PC-3 (cell line): Measurements from ENCODE around the gene CASK. TPM values are rescaled to one million over a fixed set of nuclear protein-coding genes. Genes with fewer than 3 reads are reported as not detected.

Experiments
- ATAC-seq: fragments of 200-7000 bp; cut with Tn5 transposase; 2 replicates; pipeline ENCODE4 v1.9.1; 2020; ENCODE audit warnings: mild to moderate bottlenecking, moderate library complexity
- BruUV-seq: library from RNA; stranded (reverse); fragments of 400-500 nt; replicated peaks from 2 replicates; lab custom pipeline; 2021; lab: Mats Ljungman, UMichigan
- CTCF ChIA-PET: fragments of 300-600 bp; sonication (Branson Sonifier 250); formaldehyde crosslinking; loops from one replicate; lab custom pipeline; 2022; ENCODE audit warnings: antibody characterized with exemption; lab: Charles Lee
- POLR2A ChIA-PET: fragments of 300-600 bp; sonication (Branson Sonifier 250); formaldehyde crosslinking; loops from one replicate; lab custom pipeline; 2022; ENCODE audit warnings: antibody characterized with exemption; ENCODE audit not compliant: unreplicated experiment; lab: Charles Lee
- DNase-seq: peaks from one replicate; pipeline ENCODE4 v3.0.0-alpha.2; 2015
- H2AFZ ChIP-seq: fragments of 300-600 bp; sonication (generic); 2 replicates; pipeline ENCODE4 v1.6.0; 2016; ENCODE audit warnings: antibody characterized with exemption, low read length
- H3F3A ChIP-seq: fragments of 300-600 bp; sonication (generic); one replicate; pipeline ENCODE4 v1.6.0; 2017; ENCODE audit warnings: antibody characterized with exemption, low read length, control low read depth, mild to moderate bottlenecking; ENCODE audit not compliant: unreplicated experiment
- H3K27ac ChIP-seq: fragments of 300-600 bp; sonication (generic); 2 replicates; pipeline ENCODE4 v1.5.1; 2016; ENCODE audit warnings: mild to moderate bottlenecking, low read length
- H3K27me3 ChIP-seq: fragments of 300-600 bp; sonication (generic); 2 replicates; pipeline ENCODE4 v1.6.1; 2016; ENCODE audit warnings: low read length, mixed read lengths
- H3K36me3 ChIP-seq: fragments of 300-600 bp; sonication (generic); 2 replicates; pipeline ENCODE4 v1.6.1; 2016; ENCODE audit warnings: low read depth, mixed run types, low read length, mixed read lengths
- H3K4me1 ChIP-seq: fragments of 300-600 bp; sonication (generic); 2 replicates; pipeline ENCODE4 v1.5.1; 2016; ENCODE audit warnings: low read length; ENCODE audit not compliant: insufficient read depth
- H3K4me2 ChIP-seq: fragments of 300-600 bp; sonication (generic); 2 replicates; pipeline ENCODE4 v1.6.0; 2016; ENCODE audit warnings: low read length
- H3K4me3 ChIP-seq: fragments of 300-600 bp; sonication (generic); 2 replicates; pipeline ENCODE4 v1.5.1; 2016; ENCODE audit warnings: mild to moderate bottlenecking, low read length, mixed read lengths
- H3K79me2 ChIP-seq: fragments of 300-600 bp; sonication (generic); 2 replicates; pipeline ENCODE4 v1.6.1; 2017; ENCODE audit warnings: low read length, mixed read lengths
- H3K9ac ChIP-seq: fragments of 300-600 bp; sonication (generic); 2 replicates; pipeline ENCODE4 v1.6.0; 2016; ENCODE audit warnings: mild to moderate bottlenecking, low read length
- H3K9me2 ChIP-seq: fragments of 300-600 bp; sonication (generic); replicated peaks from 2 replicates; pipeline ENCODE4 v1.6.1; 2016; ENCODE audit warnings: mixed run types, low read length, mixed read lengths
- H3K9me3 ChIP-seq: fragments of 300-600 bp; sonication (generic); 2 replicates; pipeline ENCODE4 v1.6.1; 2016; ENCODE audit warnings: low read length, mixed read lengths
- H4K20me1 ChIP-seq: fragments of 300-600 bp; sonication (generic); 2 replicates; pipeline ENCODE4 v1.6.1; 2016; ENCODE audit warnings: low read length, mixed read lengths
- EZH2 ChIP-seq: fragments of 300-600 bp; sonication (generic); IDR thresholded peaks from one replicate; pipeline ENCODE4 v1.6.1; 2017; ENCODE audit warnings: antibody characterized with exemption, mild to moderate bottlenecking, low read length; ENCODE audit not compliant: unreplicated experiment
- EZH2phosphoT487 ChIP-seq: fragments of 300-600 bp; sonication (generic); IDR thresholded peaks from 2 replicates; pipeline ENCODE4 v1.6.1; 2018; ENCODE audit warnings: mild to moderate bottlenecking, antibody characterized with exemption, low read length, borderline replicate concordance
- intact Hi-C: fragments of 100-400 bp; cut with micrococcal nuclease; formaldehyde crosslinking; loops from 2 replicates; pipeline ENCODE4 v1.9.0; 2023
- total RNA-seq: library from RNA; depleted of rRNA; stranded (reverse); fragments of >200 nt; gene quantifications from 2 replicates; pipeline ENCODE4 v1.2.3, GENCODE V29; 2014
- TF ChIP-seq, protein P1 (sequence below): fragments of 300-600 bp; sonication (generic); conservative IDR thresholded peaks from 2 replicates; pipeline ENCODE4 v1.5.1; 2017; ENCODE audit warnings: antibody characterized with exemption, low read depth, mild to moderate bottlenecking, low read length

CASK gene
- total RNA-seq, 1 experiment from 2014 or later = 21.4 TPM

DNA sequence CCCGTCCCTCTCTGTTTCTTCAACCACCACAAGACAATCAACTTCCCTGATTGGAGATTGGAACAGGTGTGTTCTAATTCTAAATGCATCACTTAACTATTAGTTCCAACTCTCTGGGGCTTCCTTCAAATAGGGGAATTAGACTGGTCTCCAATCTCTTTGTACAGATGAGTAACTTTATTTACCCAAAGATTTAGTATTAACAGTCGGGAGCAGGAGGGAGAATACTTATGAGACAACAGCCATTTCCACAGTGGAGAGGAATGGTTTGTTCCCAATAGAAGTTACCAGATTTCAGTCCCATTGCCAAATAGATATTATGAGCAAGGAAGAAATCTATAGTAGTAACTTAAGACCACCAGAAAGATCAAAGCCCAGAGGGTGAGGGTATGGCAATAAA lies 46.2 kb downstream of the CASK start:
- no peaks in the 10 kb centered on the region for H3K36me3 ChIP-seq
- POLR2A ChIA-PET = no interaction called here
- H3K27ac ChIP-seq = no peak overlapping the region
- H3K4me3 ChIP-seq = no peak overlapping the region
- H3K9me3 ChIP-seq = no peaks in the 10 kb centered on the region
- BruUV-seq = no TSS peak
- no peak overlapping the region for H2AFZ ChIP-seq
- H4K20me1 ChIP-seq = no peaks in the 10 kb centered on the region
- H3K9me2 ChIP-seq = no peaks in the 10 kb centered on the region
- H3K79me2 ChIP-seq = peaks cover 8% of the 10 kb centered on the region; the same call in 1 of the 2 replicates
- ATAC-seq (no peak), DNase-seq (no peak)
- H3F3A ChIP-seq = no peaks in the 10 kb centered on the region
- intact Hi-C loops = no loop called here
- no peak for TF ChIP-seq EZH2
- TF ChIP-seq EZH2phosphoT487 = no peak
- TF ChIP-seq, protein P1, sequence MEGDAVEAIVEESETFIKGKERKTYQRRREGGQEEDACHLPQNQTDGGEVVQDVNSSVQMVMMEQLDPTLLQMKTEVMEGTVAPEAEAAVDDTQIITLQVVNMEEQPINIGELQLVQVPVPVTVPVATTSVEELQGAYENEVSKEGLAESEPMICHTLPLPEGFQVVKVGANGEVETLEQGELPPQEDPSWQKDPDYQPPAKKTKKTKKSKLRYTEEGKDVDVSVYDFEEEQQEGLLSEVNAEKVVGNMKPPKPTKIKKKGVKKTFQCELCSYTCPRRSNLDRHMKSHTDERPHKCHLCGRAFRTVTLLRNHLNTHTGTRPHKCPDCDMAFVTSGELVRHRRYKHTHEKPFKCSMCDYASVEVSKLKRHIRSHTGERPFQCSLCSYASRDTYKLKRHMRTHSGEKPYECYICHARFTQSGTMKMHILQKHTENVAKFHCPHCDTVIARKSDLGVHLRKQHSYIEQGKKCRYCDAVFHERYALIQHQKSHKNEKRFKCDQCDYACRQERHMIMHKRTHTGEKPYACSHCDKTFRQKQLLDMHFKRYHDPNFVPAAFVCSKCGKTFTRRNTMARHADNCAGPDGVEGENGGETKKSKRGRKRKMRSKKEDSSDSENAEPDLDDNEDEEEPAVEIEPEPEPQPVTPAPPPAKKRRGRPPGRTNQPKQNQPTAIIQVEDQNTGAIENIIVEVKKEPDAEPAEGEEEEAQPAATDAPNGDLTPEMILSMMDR = no peak
- peaks cover 7% of the 10 kb centered on the region for H3K4me1 ChIP-seq
- no peaks in the 10 kb centered on the region for H3K27me3 ChIP-seq
- H3K4me2 ChIP-seq = no peak overlapping the region
- no peak overlapping the region for H3K9ac ChIP-seq
- CTCF ChIA-PET = no interaction called here

DNA sequence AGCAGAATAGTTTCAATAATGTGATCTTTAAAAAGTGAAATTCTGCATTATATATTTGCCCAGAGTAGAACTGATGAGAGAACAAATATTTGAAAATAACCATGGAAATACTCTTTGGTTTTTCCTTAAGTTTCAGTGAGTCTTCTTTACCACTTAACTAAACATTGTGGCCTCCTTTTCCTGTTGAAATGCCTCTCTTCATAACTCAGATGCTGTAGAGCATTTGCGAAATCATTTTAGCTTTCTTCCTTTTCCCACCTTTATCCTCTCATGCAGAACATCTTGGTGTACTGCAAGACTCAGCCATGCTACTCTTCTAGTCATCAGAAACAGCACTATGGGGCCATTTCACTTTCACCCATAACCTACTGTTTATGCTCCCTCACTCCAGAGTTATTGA lies 48.2 kb downstream of the CASK start:
- CTCF ChIA-PET = no interaction called here
- H3K9ac ChIP-seq = no peak overlapping the region

DNA sequence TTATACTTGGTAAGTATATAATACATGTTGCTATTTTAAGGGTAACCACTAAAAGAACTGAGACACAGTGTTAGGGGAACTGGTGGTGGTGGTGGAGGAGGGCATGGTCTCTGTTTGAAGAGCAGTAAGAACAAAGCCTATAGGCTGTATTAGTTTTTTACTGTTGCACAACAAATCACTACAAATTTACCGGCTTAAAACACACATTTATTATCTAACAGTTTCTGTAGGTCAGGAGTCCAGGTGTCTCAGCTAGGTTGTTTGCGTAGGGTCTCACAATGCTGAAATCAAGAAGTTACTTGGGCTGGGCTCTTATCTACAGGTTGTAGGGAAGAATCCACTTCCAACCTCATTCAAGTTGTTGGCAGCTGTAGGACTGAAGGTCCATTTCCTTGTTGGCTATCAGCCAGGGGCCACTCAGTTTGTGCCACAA lies 52.6 kb downstream of the CASK start:
- Histone ChIP-seq H3K9me2 (no peaks in the 10 kb centered on the region), H3K9me3 (no peaks in the 10 kb centered on the region), H3K4me2 (no peak overlapping the region), H3K27me3 (no peaks in the 10 kb centered on the region), H3K4me1 (no peaks in the 10 kb centered on the region), H3K9ac (no peak overlapping the region), H3F3A (no peaks in the 10 kb centered on the region), H4K20me1 (no peaks in the 10 kb centered on the region), H3K4me3 (no peak overlapping the region), H3K79me2 (peaks cover 4% of the 10 kb centered on the region; the same call in 1 of the 2 replicates), H3K27ac (no peak overlapping the region), H3K36me3 (no peaks in the 10 kb centered on the region), H2AFZ (no peak overlapping the region)
- TF ChIP-seq, protein P1 = no peak
- BruUV-seq = no TSS peak
- ChIA-PET CTCF (no interaction called here), POLR2A (no interaction called here)
- DNase-seq = no peak
- intact Hi-C loops = no loop called here
- ATAC-seq = no peak

More for the DNA sequence above, 48.2 kb downstream of the CASK start:
- Histone ChIP-seq H3K4me1 (peaks cover 7% of the 10 kb centered on the region), H3K27ac (no peak overlapping the region), H2AFZ (no peak overlapping the region), H4K20me1 (no peaks in the 10 kb centered on the region), H3K79me2 (peaks cover 8% of the 10 kb centered on the region; the same call in 1 of the 2 replicates), H3K9me3 (no peaks in the 10 kb centered on the region), H3F3A (no peaks in the 10 kb centered on the region), H3K4me3 (no peak overlapping the region), H3K4me2 (no peak overlapping the region), H3K36me3 (no peaks in the 10 kb centered on the region), H3K9me2 (no peaks in the 10 kb centered on the region), H3K27me3 (no peaks in the 10 kb centered on the region)
- POLR2A ChIA-PET = no interaction called here
- no TSS peak for BruUV-seq
- TF ChIP-seq, protein P1 = no peak
- no peak for TF ChIP-seq EZH2
- TF ChIP-seq EZH2phosphoT487 = no peak
- intact Hi-C loops = no loop called here
- ATAC-seq = no peak
- DNase-seq = no peak
